GM19043 (cell line): ENCODE measurements around the gene GAK.

Experiments used
- ATAC-seq: cut with Tn5 transposase; IDR thresholded peaks from one replicate; pipeline ENCODE4 v1.9.1; 2021; ENCODE audit warnings: low read depth; ENCODE audit not compliant: unreplicated experiment

GAK gene

DNA sequence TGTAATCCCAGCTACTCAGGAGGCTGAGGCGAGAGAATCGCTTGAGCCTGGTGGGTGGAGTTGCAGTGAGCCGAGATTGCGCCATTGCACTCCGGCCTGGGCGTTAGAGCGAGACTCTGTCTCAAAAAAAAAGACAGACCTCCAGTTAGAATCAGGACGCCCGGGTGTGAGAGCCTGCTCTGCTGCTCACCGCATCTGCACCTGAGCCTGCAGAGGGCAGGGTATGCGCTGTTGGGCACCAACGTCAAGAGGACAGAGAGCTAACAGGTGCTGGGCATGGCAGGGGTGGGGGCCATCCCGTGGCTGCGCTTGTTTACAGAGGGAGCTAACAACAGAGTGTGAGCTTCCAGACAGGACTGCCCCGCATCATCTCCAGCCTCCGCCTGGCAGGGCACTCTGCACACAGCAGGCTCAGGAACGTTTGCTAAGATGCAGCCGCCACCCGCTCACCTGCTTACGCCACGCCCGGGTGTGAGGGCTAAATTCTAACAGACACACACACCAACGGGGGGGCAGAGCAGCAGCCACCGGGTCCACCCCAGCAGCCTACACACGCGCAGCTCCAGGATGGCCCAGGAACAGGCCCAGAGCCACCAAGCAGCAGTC, 56.2 kb downstream of the GAK start:
- ATAC-seq, result no peak

DNA sequence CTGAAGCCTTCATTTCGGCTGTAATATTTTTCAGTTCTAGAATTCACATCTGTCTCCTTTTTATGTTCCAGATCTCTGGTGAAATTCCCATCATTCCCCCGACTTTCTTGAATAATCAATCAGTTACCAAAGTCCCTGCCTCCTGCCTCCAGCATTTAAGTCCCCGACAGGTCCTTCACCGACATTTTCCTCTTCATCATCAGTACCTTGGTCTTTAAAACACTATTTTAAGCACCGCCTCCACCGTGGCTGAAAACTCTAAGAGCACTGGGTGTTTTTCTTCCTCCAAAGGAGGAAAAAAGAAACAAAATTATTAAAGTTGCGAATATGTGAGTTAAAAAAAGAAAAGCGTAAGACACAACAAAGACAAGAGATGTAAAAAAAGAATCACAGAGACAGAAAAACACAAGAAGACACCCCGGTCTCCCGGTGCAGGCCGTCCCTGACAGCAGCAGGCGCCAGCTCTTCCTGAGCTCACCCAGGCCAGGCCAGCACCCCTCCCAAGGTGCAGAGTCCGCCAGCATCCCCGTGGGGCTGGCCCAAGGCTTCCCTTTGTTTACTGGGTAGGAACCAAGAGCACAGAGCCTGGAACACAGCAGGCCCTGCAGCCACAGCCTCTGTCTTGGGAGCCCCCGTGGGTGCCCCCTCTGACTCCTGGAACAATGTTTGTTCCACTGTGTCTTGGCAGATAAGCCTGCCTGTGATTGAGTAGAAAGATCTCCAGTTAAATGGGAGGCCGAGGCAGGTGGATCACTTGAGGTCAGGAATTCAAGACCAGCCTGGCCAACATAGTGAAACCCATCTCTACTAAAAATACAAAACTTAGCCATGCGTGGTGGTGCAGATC, 56.9 kb downstream of the GAK start:
- ATAC-seq, result no peak

DNA sequence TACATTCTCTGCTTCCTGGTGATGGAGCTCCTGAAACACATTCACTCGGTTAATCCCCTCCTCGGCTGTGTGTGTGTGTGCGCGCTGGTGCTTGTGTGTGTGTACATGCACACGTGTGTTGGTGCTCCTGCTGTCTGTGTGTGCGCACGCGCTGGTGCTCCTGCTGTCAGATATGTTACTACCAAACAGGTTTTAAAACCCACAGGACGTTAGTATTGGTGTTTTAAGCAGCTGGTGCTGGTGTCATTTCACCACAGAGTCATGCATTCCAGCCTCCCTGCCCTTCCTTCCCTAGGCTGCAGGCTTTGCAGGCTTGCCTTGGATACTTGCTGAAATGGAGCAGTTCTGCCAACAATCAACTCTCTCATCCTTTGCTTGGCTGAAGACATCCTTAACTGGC, 58.1 kb downstream of the GAK start:
- no peak for ATAC-seq

DNA sequence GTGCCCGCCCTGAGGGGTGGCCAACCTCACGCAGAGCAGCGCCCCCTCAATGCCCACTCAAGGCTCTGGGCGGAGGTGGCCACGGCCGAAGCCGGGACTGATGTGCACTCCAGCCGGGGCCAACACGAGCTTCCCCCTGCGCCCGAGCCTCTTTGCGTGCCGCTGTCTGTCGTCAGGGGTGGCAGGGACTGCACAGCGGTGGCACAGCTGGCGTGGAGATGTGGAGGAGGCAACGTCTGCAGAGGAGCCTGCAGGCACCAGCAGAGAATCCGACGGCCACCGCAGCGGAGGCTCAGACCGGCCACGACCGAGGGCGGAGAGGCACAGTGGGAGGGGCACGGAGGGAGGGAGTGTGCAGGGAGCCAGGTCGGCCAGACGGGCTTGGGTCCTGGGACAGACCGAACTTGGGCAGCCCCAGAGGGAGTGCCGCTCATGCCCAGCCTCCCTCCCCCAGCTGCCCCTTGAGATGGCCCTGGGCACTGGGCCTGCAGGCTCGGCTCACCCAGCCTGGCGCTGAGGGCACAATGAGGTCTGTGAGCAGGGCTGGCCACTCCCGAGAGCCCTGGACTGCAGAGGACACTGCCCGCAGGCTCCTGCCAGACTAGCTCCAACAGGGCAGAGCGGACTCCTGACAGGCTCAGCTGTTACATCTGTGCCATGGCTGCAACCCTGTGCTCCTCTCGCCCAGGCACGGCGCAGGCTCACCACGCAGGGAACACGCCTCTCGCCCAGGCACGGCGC, 59.7 kb downstream of the GAK start:
- no peak for ATAC-seq

DNA sequence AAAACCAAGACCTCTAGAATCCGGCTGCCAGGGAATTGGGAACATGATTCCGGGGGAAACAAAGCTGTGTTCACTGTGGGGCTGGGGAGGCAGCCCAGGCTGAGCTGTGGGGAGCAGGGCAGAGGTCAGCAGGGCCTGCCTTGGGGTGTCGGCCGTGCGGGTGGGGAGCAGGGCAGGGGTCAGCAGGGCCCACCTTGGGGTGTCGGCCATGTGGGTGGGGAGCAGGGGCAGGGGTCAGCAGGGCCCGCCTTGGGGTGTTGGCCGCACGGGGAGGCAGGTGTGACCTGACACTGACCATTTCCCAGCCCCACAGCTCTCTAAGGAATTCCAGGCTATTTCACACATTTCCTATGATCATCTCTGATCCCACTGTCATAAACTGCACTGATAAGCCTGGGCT, 60.6 kb downstream of the GAK start:
- no peak for ATAC-seq

DNA sequence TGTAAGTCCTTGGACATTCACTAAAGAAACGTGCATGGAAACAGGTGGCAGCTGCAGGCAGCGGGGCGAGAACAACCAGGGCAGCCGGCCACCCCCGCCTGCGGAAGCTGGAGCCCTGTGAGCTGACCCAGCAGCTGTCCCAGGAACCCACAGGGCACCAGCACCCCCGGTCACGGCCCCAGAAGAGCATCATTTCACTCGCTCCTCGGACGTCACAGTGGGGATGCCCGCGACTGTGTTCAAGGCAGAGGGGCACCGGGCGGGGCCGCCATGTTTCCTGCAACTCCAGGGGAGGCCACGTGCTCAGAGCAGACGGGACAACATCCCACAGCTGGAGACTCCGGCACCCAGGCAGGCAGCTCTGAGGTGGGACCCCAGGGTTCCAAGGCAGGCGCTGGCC, 61.2 kb downstream of the GAK start:
- ATAC-seq, result no peak

DNA sequence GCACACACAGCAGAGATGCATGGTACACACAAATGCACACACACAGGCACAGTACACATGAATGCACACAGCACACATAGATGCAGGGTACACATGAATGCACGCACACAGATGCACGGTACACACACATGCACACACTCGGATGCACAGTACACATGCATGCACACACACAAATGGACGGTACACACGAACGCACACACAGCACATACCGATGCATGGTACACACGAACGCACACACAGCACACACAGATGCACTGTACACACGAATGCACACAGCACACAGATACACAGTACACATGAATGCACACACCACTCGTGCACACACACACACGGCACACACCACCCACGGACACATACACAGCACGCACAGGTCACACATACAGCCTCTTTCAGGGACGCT, 62.3 kb downstream of the GAK start:
- no peak for ATAC-seq

DNA sequence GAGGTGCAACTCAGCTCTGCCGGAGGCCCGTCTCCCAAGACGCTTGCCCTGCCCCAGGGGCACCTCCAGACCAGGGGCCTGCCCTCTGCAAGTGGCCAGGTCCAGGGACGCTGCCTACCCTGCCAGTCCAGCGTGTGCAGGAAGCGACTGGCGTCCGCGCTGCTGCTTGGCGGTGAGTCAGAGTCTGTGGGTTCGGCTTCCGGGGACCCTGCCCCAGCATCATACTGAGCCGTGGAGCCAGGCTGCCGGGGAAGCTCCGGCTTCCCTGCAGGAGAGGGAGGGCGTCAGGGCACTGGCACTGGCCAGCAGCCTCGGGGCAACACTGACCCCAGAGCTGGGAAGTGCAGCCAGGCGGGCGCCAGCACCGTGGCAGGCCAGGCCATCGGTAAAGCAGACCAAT, 63.7 kb downstream of the GAK start:
- ATAC-seq, result no peak

DNA sequence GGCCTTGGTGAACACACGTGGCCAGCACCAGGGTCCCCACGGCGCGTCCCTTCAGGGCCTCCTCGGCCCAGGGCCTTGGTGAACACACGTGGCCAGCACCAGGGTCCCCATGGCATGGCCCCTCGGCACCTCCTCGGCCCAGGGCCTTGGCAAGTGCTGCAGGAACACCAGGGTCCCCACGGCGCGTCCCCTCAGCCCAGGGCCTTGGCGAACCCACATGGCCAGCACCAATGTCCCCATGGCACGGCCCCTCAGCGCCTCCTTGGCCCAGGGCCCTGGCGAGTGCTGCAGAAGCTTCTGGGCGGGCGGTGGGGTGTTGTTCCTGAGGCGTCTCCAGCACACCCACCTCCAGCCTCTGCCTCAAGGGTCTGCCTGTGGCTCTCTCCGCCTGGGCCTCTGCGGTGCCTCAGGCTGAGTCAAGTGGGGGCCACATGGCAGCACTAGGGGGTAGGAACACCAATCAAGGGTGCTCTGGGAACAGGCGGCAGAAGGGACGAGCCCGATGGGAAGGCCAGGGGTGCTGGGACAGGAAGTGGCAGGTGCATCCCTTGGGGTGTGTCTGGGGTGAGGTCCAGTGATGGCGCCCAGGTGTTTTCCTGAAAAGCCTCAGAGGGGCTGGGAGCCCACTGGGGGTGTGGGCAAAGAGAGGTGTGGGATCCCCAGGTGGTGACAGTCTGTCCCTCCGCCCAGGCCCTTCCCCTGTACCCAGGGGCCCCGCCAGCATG, 64.4 kb downstream of the GAK start:
- no peak for ATAC-seq

DNA sequence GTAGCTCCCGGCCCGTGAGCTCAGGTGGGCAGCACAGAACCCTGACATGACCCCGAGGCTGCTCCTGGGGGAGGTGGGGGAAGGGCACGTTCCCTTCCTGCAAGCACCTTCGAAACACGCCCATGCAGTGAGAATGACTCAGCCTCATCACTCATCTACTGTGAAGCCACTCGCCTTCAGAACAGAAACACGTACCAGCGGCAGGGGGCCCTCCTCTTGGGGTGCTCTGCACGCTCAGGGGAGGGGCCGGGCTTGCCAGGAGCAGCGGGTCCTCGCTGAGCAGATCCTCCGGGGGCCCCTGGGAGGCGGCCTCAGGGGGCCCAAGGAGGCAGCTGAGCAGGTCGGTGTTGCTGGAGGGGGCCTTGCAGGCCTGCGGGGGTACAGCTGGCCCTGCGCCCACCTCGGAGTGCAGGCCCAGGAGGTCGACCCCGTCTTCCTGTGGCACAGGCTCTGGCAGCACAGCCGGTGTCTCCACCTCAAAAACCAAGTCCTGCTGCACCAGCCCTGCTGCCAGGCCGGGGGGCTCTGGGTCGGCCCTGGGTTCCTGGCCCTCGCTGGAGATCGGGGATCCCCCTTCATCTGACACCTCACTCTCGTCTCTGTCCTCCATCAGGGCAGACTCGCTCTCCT, 65.2 kb downstream of the GAK start:
- no peak for ATAC-seq

DNA sequence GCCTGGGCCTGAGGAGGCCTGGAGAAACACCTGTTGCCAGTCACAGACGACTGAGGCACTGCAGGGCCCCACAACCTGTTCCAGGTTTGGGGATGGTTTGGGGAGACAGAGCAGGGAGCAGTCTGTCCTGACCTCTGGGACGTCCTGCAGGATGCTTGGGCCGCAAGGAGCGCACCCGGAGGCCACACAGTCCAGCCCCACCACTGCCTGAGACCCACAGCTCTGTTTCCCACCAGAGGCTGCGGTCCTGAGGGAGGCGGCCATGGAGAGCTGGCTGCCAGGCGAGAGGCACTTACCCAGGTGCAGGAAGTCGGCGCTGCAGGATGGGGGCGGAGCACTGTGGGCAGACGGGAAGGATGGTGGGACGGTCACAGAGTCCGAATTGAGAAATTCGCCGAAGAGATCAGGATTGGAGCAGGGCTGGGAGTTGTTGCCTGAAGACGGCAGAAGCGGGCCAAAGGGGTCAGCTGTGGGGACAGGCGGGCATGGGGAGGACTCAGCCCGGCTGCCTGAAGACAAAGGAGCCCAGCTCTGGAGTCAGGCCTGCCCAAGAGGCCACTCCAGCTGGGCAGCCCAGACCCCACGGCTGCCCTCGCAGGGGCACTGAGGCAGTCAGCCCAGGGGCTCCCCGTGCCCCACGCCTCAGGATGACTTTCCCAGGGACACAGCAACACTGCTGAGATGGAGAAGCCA, 65.9 kb downstream of the GAK start:
- no peak for ATAC-seq

DNA sequence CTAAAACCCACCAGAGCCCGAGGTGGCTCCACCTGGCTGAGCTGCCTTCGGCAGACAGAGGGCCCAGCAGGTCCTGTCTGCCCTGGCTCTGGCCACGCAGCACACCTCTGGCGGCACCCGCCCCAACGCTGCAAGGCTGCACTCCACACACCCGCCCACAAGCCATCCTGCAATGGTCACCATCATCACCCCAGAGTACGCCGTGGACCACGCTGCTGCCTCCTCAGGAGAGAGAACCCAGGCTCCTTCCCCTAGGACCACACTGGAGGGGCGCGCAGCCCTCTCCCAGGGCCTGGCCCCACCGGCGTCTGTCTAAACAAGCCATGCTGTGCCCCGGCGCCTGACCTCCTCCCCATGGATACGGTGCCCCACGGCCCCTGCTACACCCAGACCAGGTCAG, 66.5 kb downstream of the GAK start:
- ATAC-seq, result no peak

DNA sequence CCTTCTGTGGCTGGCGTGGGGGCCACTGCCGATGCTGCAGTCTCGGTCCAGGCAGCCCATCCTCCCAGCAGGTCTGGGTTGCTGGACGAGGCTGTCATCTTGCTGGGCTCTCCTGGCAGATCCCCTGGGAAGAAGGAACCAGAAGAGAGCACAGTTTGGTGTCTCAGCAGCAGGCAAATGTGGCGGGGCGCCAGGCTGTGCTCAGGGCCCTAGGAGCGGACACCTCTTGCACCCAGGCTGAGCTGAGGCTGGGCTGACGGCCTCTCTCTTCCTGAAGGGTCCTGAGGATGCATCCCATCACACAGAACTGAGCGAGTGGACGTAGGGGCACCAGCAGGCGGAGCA, 67.0 kb downstream of the GAK start:
- no peak for ATAC-seq

DNA sequence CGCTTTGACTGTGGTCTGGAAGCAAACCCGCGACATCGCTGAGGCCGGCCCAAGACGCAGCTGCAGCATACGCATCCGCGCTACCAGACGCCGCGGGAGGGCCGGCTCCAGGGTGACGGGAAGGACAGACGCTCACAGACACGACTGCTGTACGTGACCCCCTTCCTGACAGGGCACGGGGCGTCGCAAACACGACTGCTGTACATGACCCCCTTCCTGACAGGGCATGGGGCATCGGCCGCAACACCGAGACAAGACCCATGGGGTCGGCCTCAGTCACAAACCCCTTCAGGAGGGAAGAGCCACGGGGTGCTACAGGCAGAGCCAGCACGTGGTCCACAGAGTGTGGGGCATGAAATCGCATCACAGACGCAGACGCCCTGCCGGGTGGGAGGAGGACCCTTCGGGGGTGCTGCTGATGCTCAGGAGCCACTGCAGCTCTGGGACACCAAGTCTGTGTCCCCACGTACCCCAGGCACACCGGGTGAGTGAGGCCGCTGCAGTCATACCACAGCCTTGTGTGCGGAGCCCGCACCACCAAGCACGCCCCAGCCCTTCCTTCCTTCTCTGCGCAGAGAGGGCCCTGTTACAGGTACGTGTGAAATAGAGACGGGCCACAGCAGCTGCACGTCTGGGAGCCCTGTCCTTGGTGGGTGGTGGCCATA, 67.5 kb downstream of the GAK start:
- no peak for ATAC-seq

DNA sequence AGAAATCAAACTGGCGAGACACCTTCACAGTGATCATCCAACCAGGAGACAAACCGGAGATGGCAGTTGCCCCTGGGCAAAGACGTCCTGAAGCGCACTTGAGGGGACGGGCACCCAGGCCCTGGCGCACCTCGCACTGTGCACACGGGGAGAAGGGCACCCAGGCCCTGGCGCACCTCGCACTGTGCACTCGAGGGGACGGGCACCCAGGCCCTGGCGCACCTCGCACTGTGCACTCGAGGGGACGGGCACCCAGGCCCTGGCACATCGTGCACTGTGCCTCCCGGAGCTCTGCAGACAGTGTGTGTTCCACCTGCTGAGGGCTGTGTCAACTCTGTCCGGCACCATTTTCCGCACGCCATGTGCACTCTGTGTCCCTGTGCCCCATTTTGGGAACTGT, 71.6 kb downstream of the GAK start:
- ATAC-seq, result no peak

DNA sequence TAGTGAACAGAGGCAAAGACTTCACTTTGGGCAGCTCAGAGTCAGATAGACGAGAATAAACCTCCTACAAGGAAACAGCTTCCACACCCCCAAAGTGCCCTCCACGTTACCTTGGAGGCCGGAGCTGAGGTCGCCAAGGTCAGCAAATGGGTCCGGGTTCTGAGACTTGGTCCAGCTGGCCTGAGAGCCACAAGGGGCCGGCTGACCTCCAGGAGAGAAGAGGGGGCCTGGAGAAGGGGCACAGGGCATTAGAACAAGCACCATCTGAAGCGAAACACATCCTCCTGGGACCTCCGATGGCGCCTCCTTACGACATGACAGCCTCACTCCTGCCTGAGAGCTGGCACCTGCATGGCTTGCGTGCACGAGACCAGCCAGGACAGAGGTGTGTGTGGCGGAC, 72.6 kb downstream of the GAK start:
- ATAC-seq, result no peak

DNA sequence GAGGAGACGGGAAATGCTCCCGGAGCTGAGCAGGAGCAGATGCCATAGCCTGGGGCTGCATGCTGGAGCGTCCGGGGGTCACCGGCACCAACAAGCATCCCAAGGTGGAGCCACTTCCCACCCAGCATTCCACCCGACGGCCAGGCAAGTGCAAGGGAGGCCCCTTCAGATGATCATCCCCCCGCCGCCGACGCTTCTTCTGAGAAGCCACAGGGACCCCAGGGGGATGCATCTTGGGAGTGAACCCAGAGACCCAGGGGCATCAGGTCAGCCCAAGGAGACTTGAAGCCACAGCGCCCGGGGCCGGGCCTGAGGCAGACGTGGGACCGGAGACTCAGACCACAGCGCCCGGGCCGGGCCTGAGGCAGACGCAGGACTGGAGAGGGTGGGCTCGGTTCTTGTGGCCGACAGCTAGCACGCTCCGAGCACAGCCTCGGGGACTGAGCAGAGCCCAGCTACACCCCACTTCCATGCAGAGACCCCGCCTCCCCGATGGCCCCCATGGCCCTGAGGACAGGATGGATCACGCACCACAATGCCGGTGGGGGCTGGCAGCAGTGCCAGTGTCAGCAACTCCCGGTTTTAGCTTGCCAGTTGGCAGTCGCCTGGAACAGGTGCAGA, 73.2 kb downstream of the GAK start:
- ATAC-seq, result no peak

DNA sequence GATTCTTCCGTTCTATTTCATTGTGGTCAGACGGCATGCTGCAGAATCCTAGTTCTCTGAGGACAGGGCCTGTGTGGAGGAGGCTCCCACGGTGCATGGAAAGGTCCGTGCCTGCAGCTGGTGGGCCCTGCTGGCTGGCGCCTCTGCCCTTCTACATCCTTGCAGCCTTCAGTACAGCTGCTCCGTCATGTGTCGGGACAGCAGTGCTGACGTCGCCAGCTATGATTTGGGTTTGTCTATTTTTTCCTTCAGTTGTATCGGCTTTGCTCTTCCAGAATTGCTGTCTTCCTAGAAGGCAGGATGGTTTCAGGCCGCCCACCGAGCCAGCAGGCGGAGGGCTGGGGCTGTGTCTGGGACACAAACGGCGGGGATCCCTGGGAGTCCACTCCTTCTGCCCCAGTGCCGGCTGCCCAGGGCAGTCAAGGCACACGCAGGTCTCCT, 74.1 kb downstream of the GAK start:
- no peak for ATAC-seq

DNA sequence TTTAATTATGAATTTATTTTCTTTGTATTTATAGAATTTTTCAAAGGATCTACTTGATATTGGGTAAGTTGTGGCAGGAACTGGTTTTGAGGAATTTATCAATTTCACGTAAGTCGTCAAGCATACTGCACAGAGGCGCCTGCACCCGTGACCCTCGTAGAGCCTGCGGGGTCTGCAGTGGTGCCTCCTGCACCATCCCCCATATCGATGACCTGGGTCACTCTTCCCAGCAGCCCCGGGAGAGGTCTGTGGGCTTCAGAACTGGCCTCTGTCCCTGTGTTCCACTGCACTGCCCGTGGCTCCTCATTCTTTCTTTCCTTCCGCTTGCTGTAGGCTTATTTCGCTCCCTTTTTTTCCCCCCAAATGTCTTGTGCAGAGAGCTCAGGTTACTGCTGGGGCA, 74.7 kb downstream of the GAK start:
- ATAC-seq, result no peak
